Trophoblast cell (in vitro differentiated cells and primary cell): Measurements from ENCODE around the gene REEP1.

Experiments used
- DNase-seq, 2 donors: peaks; one replicate each; pipeline ENCODE4 v3.0.0-alpha.2; 2016
- H2AFZ ChIP-seq: 2 replicates; pipeline ENCODE4 v1.6.1; 2013; ENCODE audit warnings: low read length, moderate library complexity, mild to moderate bottlenecking; ENCODE audit not compliant: insufficient read depth, poor library complexity
- H2AK5ac ChIP-seq: 2 replicates; pipeline ENCODE4 v1.6.1; 2013; ENCODE audit warnings: mild to moderate bottlenecking, low read length
- H2BK120ac ChIP-seq: 2 replicates; pipeline ENCODE4 v1.6.1; 2013; ENCODE audit warnings: low read length, mild to moderate bottlenecking, moderate library complexity; ENCODE audit not compliant: insufficient read depth, poor library complexity
- H2BK12ac ChIP-seq: 2 replicates; pipeline ENCODE4 v1.6.1; 2013; ENCODE audit warnings: mild to moderate bottlenecking, low read length, moderate library complexity
- H2BK5ac ChIP-seq: 2 replicates; pipeline ENCODE4 v1.6.1; 2013; ENCODE audit warnings: low read length, low read depth, moderate library complexity, mild to moderate bottlenecking; ENCODE audit not compliant: poor library complexity
- H3K14ac ChIP-seq: 2 replicates; pipeline ENCODE4 v1.6.1; 2013; ENCODE audit warnings: mild to moderate bottlenecking, low read length
- H3K18ac ChIP-seq: 2 replicates; pipeline ENCODE4 v1.6.1; 2013; ENCODE audit warnings: mild to moderate bottlenecking, low read length
- H3K23ac ChIP-seq: 2 replicates; pipeline ENCODE4 v1.6.1; 2013; ENCODE audit warnings: low read length
- H3K27ac ChIP-seq: 2 replicates; pipeline ENCODE4 v1.5.1; 2013; ENCODE audit warnings: low read depth, mild to moderate bottlenecking, inconsistent platforms, low read length, moderate library complexity
- H3K27me3 ChIP-seq: 2 replicates; pipeline ENCODE4 v1.6.1; 2013; ENCODE audit warnings: inconsistent platforms, mild to moderate bottlenecking, low read length, moderate library complexity; ENCODE audit not compliant: insufficient read depth
- H3K36me3 ChIP-seq, 2 experiments: 1 replicate in 1 of 2; 2 replicates in 1 of 2; pipeline ENCODE4 v1.6.1; 2013; ENCODE audit warnings: low read length in 2 of 2, mild to moderate bottlenecking in 2 of 2, moderate library complexity in 1 of 2; ENCODE audit not compliant: insufficient read depth in 2 of 2, control insufficient read depth in 1 of 2
- H3K4ac ChIP-seq: 2 replicates; pipeline ENCODE4 v1.6.1; 2013; ENCODE audit warnings: low read depth, mild to moderate bottlenecking, low read length, moderate library complexity
- H3K4me1 ChIP-seq, 2 experiments: 1 replicate in 1 of 2; 2 replicates in 1 of 2; pipeline ENCODE4 v1.6.1; 2013; ENCODE audit warnings: low read length in 2 of 2, mild to moderate bottlenecking in 2 of 2, moderate library complexity in 1 of 2; ENCODE audit not compliant: insufficient read depth in 2 of 2, control insufficient read depth in 1 of 2
- H3K4me2 ChIP-seq: 2 replicates; pipeline ENCODE4 v1.6.1; 2013; ENCODE audit warnings: inconsistent platforms, mild to moderate bottlenecking, low read length, moderate library complexity
- H3K4me3 ChIP-seq: 2 replicates; pipeline ENCODE4 v1.5.1; 2013; ENCODE audit warnings: mild to moderate bottlenecking, low read depth, low read length, inconsistent platforms
- H3K79me1 ChIP-seq: one replicate; pipeline ENCODE4 v1.6.1; 2013; ENCODE audit warnings: low read length
- H3K79me2 ChIP-seq: 2 replicates; pipeline ENCODE4 v1.6.1; 2013; ENCODE audit warnings: low read length, mild to moderate bottlenecking; ENCODE audit not compliant: control insufficient read depth, insufficient read depth, poor library complexity
- H3K9ac ChIP-seq: 2 replicates; pipeline ENCODE4 v1.6.1; 2013; ENCODE audit warnings: mild to moderate bottlenecking, low read length
- H3K9me3 ChIP-seq: 2 replicates; pipeline ENCODE4 v1.6.1; 2013; ENCODE audit warnings: low read depth, mild to moderate bottlenecking, control low read depth, inconsistent platforms, low read length; ENCODE audit not compliant: insufficient read depth
- H4K12ac ChIP-seq: 2 replicates; pipeline ENCODE4 v1.6.1; 2013; ENCODE audit warnings: low read depth, mild to moderate bottlenecking, low read length, moderate library complexity
- H4K8ac ChIP-seq: 2 replicates; pipeline ENCODE4 v1.6.1; 2013; ENCODE audit warnings: low read depth, mild to moderate bottlenecking, low read length, moderate library complexity
- H4K91ac ChIP-seq: one replicate; pipeline ENCODE4 v1.6.1; 2013; ENCODE audit warnings: low read depth, mild to moderate bottlenecking, low read length, moderate library complexity
- WGBS: extraction: QIAGEN DNeasy Blood & Tissue Kit; methylation state at CpG from one replicate; pipeline ENCODE4 v1.1.7; 2013; ENCODE audit warnings: missing lambda C conversion rate; ENCODE audit not compliant: insufficient read length, insufficient coverage; ENCODE audit errors: extremely low coverage; 5-methylcytosine and 5-hydroxymethylcytosine counted together

Gene REEP1

GRCh38 chr2:86341470-86341869 is 4.0 kb upstream of the REEP1 start:
- Histone ChIP-seq H2AFZ (no peak overlapping the region), H3K79me2 (no peaks in the 10 kb centered on the region), H2AK5ac (no peak overlapping the region), H4K12ac (no peak overlapping the region), H4K8ac (no peak overlapping the region), H3K9me3 (peaks cover 3% of the 10 kb centered on the region), H3K27ac (no peak overlapping the region), H3K14ac (no peak overlapping the region), H4K91ac (no peak overlapping the region), H3K27me3 (peaks cover 27% of the 10 kb centered on the region), H2BK5ac (no peak overlapping the region), H2BK120ac (no peak overlapping the region), H3K9ac (no peak overlapping the region), H3K4me1 (peaks cover 0 to 8% of the 10 kb centered on the region in 2 experiments), H3K4me3 (no peak overlapping the region), H3K4me2 (no peak overlapping the region), H3K23ac (no peak overlapping the region), H3K79me1 (no peaks in the 10 kb centered on the region), H3K4ac (no peak overlapping the region), H2BK12ac (no peak overlapping the region), H3K36me3 (no peaks in the 10 kb centered on the region), H3K18ac (no peak overlapping the region)
- no peak for DNase-seq

- no peak overlapping the region for H2AK5ac ChIP-seq
- H3K9ac ChIP-seq, result no peak overlapping the region
- no peak for DNase-seq
- no peaks in the 10 kb centered on the region for H3K79me1 ChIP-seq
- no peak overlapping the region for H3K4ac ChIP-seq
- H2BK5ac ChIP-seq, result no peak overlapping the region
- H3K18ac ChIP-seq, result no peak overlapping the region
- H4K8ac ChIP-seq, result no peak overlapping the region
- H3K14ac ChIP-seq, result no peak overlapping the region
- no peak overlapping the region for H3K27ac ChIP-seq
- H4K12ac ChIP-seq, result no peak overlapping the region
- H3K23ac ChIP-seq, result peak overlapping the region; percentile 37
- no peak overlapping the region for H2AFZ ChIP-seq
- H2BK12ac ChIP-seq, result no peak overlapping the region
- H3K27me3 ChIP-seq, result peaks cover 32% of the 10 kb centered on the region
- no peak overlapping the region for H3K4me2 ChIP-seq
- no peak overlapping the region for H4K91ac ChIP-seq
- no peak overlapping the region for H3K4me3 ChIP-seq
- no peaks in the 10 kb centered on the region for H3K79me2 ChIP-seq
- WGBS, result no CpG with 5 or more reads among the region's 10 CpGs
- peaks cover 0 to 8% of the 10 kb centered on the region in 2 experiments for H3K4me1 ChIP-seq
- no peak overlapping the region for H2BK120ac ChIP-seq
- no peaks in the 10 kb centered on the region for H3K36me3 ChIP-seq
- H3K9me3 ChIP-seq, result peaks cover 5% of the 10 kb centered on the region
Observed at GRCh38 chr2:86338778-86339295, 1.4 kb upstream of the REEP1 start.

GRCh38 chr2:86336675-86337243 is 667 bp downstream of the REEP1 start:
- Histone ChIP-seq H2BK120ac (no peak overlapping the region), H3K4me2 (peak overlapping the region; percentile 94), H3K18ac (no peak overlapping the region), H3K4me1 (peaks cover 0 to 8% of the 10 kb centered on the region in 2 experiments), H3K4ac (no peak overlapping the region), H3K14ac (no peak overlapping the region), H3K9me3 (peaks cover 5% of the 10 kb centered on the region), H3K27ac (no peak overlapping the region), H3K36me3 (no peaks in the 10 kb centered on the region), H4K12ac (no peak overlapping the region), H2AFZ (peak overlapping the region; percentile 50), H4K91ac (no peak overlapping the region), H3K4me3 (peak overlapping the region; percentile 64), H3K23ac (no peak overlapping the region), H3K79me1 (no peaks in the 10 kb centered on the region), H2AK5ac (no peak overlapping the region), H3K79me2 (no peaks in the 10 kb centered on the region), H2BK5ac (no peak overlapping the region), H2BK12ac (no peak overlapping the region), H4K8ac (no peak overlapping the region), H3K27me3 (peaks cover 32% of the 10 kb centered on the region), H3K9ac (peak overlapping the region; percentile 21)
- DNase-seq, result peak; percentile 94
- WGBS, result no CpG with 5 or more reads among the region's 45 CpGs

- WGBS, result no CpG with 5 or more reads among the region's 15 CpGs
- H3K23ac ChIP-seq, result no peak overlapping the region
Observed at GRCh38 chr2:86335865-86336674, 1.4 kb downstream of the REEP1 start.

More at GRCh38 chr2:86335865-86336674, 1.4 kb downstream of the REEP1 start:
- peak; percentile 78 to 85 for DNase-seq
- peaks cover 0 to 8% of the 10 kb centered on the region in 2 experiments for H3K4me1 ChIP-seq
- peak overlapping the region; percentile 94 for H3K4me2 ChIP-seq
- H3K14ac ChIP-seq, result no peak overlapping the region
- H4K8ac ChIP-seq, result no peak overlapping the region
- no peaks in the 10 kb centered on the region for H3K79me2 ChIP-seq
- H3K27ac ChIP-seq, result no peak overlapping the region
- H3K9me3 ChIP-seq, result peaks cover 5% of the 10 kb centered on the region
- no peak overlapping the region for H3K4me3 ChIP-seq
- no peak overlapping the region for H4K12ac ChIP-seq
- no peak overlapping the region for H3K18ac ChIP-seq
- no peak overlapping the region for H2BK12ac ChIP-seq
- H3K4ac ChIP-seq, result no peak overlapping the region
- no peak overlapping the region for H2AK5ac ChIP-seq
- H2AFZ ChIP-seq, result peak overlapping the region; percentile 50
- no peak overlapping the region for H2BK120ac ChIP-seq
- H2BK5ac ChIP-seq, result no peak overlapping the region
- H4K91ac ChIP-seq, result no peak overlapping the region
- peaks cover 32% of the 10 kb centered on the region for H3K27me3 ChIP-seq
- H3K9ac ChIP-seq, result peak overlapping the region; percentile 44
- no peaks in the 10 kb centered on the region for H3K79me1 ChIP-seq
- no peaks in the 10 kb centered on the region for H3K36me3 ChIP-seq
